Prostate gland (tissue), 2 donors: Measurements from ENCODE around the gene DRGX.

Source experiments
- POLR2A ChIP-seq: fragments of 450-650 bp; IDR thresholded peaks from one replicate; pipeline ENCODE4 v1.6.1; 2016; ENCODE audit warnings: antibody characterized with exemption, mild to moderate bottlenecking
- POLR2AphosphoS5 ChIP-seq: sonication (generic); formaldehyde crosslinking; IDR thresholded peaks from one replicate; pipeline ENCODE4 v1.6.1; 2017; ENCODE audit warnings: antibody characterized with exemption
- TF ChIP-seq, protein P1 (sequence below), 4 experiments: fragments of 200-600 bp in 2 of 4; fragments of 450-650 bp in 2 of 4; sonication (generic) in 2 of 4; IDR thresholded peaks; 1 replicate in 3 of 4; 2 replicates in 1 of 4; pipeline ENCODE4 v1.5.1; 2016 to 2019; ENCODE audit warnings: antibody characterized with exemption in 4 of 4, mild to moderate bottlenecking in 2 of 4, moderate library complexity in 2 of 4

DNA sequence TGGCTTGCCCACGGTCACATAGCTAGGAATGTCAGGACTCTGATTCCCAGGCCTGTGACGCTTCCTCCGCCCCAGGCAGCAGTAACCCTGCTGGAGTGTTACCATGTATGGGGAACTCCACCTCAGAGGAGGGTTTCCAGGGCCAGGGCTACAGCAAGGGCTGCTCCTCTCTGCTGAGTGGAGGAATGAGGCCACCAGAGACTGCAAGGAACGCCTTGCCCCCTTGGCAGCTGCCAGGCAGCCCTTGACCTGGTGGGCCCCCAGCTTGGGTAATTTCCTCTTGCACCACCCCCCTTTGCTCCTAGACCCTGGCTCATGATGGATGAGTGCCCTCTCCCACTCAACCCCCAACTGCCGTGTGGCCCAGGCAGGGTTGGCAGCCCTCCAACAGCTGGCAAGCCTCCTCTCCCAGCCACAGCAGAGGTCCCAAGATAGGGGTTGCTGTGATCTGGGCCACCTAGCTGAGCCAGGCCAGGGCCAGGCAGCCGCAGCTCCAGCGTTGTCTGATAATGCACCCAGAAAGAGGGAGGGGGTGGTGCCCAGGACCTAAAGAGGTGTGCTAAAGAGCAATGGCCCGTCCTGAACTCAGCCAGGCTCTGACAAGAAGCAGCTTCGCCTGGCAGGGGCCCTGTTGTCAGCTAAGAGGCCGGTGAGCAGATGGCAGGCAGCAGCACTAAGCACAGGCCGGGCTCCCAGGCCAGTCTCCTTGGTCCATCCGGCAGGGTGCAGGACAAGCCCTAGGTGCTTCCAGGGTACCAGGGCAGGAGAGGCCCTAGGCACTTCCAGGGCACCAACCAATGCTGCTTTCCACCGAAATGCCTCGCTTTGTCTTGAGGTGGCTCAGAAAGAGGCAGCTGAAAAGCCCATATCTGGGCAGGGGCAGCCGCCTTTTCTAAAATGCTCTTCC is 35.4 kb downstream of the DRGX start:
- TF ChIP-seq, protein P1, sequence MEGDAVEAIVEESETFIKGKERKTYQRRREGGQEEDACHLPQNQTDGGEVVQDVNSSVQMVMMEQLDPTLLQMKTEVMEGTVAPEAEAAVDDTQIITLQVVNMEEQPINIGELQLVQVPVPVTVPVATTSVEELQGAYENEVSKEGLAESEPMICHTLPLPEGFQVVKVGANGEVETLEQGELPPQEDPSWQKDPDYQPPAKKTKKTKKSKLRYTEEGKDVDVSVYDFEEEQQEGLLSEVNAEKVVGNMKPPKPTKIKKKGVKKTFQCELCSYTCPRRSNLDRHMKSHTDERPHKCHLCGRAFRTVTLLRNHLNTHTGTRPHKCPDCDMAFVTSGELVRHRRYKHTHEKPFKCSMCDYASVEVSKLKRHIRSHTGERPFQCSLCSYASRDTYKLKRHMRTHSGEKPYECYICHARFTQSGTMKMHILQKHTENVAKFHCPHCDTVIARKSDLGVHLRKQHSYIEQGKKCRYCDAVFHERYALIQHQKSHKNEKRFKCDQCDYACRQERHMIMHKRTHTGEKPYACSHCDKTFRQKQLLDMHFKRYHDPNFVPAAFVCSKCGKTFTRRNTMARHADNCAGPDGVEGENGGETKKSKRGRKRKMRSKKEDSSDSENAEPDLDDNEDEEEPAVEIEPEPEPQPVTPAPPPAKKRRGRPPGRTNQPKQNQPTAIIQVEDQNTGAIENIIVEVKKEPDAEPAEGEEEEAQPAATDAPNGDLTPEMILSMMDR (IDR thresholded peaks at IDR 0.05) = no peak
- no peak for TF ChIP-seq POLR2A
- TF ChIP-seq POLR2AphosphoS5 = no peak
